Measurements from ENCODE around the gene C3orf38.
A peak's percentile ranks its signal among the peaks of the same experiment; 100 is the strongest.
"Not testable (repeated sequence)": the region's sequence is repeated elsewhere in the genome, so short reads cannot be mapped to it uniquely, and the experiment has no call there.

The C3orf38 gene

GRCh38 chr3:88166419-88166971, 16.7 kb downstream of the C3orf38 start:
- DNase-seq (ENCODE audit: low read depth), result no peak

- DNase-seq (ENCODE audit: low read depth), result no peak
Measured at GRCh38 chr3:88167173-88167572, 17.4 kb downstream of the C3orf38 start.

GRCh38 chr3:88167704-88168103, 17.9 kb downstream of the C3orf38 start:
- DNase-seq (ENCODE audit: low read depth), result no peak

GRCh38 chr3:88168171-88168570, 18.4 kb downstream of the C3orf38 start:
- no peak for DNase-seq (ENCODE audit: low read depth)

GRCh38 chr3:88180398-88180999, 30.7 kb downstream of the C3orf38 start:
- DNase-seq (ENCODE audit: low read depth), result peak; percentile 40

GRCh38 chr3:88182165-88182918, 32.6 kb downstream of the C3orf38 start:
- not testable (repeated sequence) for DNase-seq (ENCODE audit: low read depth)

- DNase-seq (ENCODE audit: low read depth), result peak; percentile 48
Measured at GRCh38 chr3:88188436-88188835, 38.7 kb downstream of the C3orf38 start.

- no peak for DNase-seq (ENCODE audit: low read depth)
Measured at GRCh38 chr3:88189361-88189810, 39.6 kb downstream of the C3orf38 start.

GRCh38 chr3:88191872-88192409, 42.2 kb downstream of the C3orf38 start:
- DNase-seq (ENCODE audit: low read depth), result no peak

GRCh38 chr3:88192631-88193030, 42.9 kb downstream of the C3orf38 start:
- DNase-seq (ENCODE audit: low read depth), result no peak

GRCh38 chr3:88195951-88196434, 46.2 kb downstream of the C3orf38 start:
- DNase-seq (ENCODE audit: low read depth), result no peak

- no peak for DNase-seq (ENCODE audit: low read depth)
Measured at GRCh38 chr3:88198121-88198520, 48.4 kb downstream of the C3orf38 start.

GRCh38 chr3:88203642-88204055, 53.9 kb downstream of the C3orf38 start:
- peak; percentile 66 for DNase-seq (ENCODE audit: low read depth)
